Hypothalamus (tissue), 51 donors: ENCODE data around the gene ZRSR2.
"Not testable (repeated sequence)": the region's sequence is repeated elsewhere in the genome, so short reads cannot be mapped to it uniquely, and the experiment has no call there.

ENCODE experiments used
- DNase-seq, 51 donors: peaks; one replicate each; lab custom pipeline; 2025; lab: John Stamatoyannopoulos, UW

Gene ZRSR2, protein sequence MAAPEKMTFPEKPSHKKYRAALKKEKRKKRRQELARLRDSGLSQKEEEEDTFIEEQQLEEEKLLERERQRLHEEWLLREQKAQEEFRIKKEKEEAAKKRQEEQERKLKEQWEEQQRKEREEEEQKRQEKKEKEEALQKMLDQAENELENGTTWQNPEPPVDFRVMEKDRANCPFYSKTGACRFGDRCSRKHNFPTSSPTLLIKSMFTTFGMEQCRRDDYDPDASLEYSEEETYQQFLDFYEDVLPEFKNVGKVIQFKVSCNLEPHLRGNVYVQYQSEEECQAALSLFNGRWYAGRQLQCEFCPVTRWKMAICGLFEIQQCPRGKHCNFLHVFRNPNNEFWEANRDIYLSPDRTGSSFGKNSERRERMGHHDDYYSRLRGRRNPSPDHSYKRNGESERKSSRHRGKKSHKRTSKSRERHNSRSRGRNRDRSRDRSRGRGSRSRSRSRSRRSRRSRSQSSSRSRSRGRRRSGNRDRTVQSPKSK

DNA sequence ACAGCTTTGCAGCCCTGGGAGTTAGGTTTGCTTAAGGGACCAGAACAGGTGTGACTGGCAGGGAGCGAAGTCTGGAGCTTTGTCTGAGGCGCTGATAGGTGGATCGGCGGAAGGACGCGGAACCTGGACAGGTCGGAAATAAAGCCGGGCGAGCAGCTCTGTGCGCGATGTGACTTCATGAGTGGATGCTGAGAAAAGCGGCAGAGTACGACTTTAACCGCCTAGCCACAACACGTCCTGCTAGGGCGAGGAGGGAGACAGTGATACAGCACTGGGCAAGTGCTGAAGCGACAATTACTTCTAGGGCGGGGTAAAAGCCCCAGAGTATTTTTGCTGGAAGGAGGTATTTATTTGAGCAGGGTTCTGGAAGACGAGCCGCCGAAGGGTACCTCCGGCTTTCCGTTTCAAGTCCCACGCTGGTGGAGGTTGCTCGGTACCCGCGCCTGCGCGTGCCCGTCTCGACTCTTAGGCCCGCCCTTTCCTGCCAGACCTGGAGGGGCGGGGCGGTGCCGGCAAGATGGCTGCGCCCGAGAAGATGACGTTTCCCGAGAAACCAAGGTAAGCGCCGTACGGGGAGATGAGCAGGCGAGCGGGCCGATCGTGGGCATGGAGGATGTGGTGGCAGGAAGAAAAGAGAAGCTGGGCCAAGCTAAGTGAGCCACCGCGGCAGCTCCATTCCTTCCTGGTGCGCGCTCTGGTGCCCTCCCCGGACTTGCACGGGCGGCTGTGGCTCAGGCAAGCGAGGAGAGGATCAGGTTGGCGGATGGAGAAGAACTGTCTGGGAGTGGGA lies at the start of gene ZRSR2:
TSS of gene ZRSR2 (plus strand) at position 506 of the 790 bp plus-strand sequence. CDS start at position 518, 12 bp downstream.
- DNase-seq, result peak; percentile 8 to 91 (median 67)

DNA sequence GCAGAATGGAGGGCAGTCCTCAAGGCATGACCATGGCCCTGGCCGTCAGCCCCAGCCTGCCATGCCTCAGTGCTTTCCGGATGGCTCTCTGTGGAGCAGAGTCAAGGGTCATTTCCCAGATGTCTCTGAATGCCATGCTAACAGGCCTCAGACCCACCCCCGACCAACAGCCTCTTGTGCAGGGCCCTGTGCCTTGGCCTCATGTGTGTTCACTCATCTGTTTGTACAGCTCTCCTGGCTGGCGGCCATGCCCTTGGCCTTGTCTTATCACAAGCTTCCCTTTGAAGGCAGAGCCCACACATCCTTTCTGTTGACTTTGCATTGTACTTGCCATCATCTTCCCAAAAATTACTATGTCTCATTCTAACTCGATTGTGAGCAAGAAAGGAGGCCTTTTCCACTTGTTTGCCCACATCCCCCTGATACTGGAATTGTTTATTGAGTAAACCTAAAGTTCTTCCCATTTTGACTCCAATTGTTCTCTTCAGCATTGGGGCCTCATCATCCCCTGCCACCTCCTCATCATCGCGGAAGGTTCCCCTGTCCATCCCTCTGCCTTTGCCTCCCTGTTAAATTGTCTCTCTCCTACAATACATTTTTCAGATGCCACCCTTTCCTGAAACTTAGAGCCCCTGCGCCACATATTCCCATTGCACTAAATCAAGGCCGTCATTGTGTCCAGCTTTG lies 46.0 kb upstream of the ZRSR2 start:
- no peak for DNase-seq

DNA sequence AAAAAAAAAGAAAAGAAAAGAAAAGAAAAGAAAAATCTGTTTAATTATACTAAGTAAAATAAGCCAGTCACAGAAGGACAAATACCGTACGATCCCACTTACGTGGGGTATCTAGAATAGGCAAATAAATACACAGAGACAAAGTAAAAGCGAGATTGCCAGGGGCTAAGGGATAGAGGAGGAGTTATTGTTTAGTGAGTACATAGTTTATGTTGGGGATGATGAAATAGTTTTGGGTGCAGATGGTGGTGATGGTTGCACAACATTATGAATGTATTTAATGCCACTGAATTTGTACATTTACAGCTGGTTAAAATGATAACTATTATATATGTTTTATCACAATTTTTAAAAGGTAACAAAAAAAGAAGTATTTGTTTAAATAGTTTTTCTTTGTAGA lies 45.1 kb upstream of the ZRSR2 start:
- DNase-seq, result no peak

DNA sequence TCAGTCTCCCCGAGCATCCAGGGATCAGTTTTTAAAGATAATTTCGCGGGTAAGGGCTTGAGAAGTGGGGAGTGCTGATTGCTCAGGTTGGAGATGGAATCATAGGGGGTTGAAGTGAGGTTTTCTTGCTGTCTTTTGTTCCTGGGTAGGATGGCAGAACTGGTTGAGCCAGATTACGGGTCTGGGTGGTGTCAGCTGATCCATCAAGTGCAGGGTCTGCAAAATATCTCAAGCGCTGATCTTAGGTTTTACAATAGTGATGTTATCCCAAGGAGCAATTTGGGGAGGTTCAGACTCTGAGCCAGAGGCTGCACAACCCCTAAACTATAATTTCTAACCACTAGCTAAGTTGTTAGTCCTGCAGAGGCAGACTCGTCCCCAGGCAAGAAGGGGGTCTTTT lies 43.6 kb upstream of the ZRSR2 start:
- not testable (repeated sequence) for DNase-seq

DNA sequence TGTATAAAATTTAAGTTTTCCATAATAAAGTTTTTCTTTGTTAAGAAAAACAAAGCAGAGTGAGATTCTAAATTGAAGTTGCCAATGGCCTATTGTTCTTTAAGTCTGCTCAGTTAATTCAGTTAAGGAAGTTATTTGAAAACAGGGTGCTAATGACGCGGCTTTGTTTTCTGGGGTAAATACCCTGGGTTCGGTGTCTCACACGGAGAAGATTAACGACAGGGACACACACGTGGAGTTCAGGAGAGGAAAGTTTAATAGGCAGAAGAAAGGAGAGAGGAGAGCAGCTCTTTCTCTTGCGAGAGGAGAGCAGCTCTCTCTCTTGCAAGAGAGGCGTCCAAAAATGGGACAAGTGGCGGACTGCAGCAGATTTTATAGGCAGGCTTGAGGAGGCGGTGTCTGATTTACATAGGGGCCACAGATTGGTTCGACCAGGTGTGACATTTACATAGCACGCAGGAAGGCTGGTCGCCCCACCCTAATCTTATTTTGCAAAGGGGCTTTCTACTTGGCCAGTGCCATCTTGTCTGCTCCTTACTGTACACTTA lies 42.6 kb upstream of the ZRSR2 start:
- no peak for DNase-seq

DNA sequence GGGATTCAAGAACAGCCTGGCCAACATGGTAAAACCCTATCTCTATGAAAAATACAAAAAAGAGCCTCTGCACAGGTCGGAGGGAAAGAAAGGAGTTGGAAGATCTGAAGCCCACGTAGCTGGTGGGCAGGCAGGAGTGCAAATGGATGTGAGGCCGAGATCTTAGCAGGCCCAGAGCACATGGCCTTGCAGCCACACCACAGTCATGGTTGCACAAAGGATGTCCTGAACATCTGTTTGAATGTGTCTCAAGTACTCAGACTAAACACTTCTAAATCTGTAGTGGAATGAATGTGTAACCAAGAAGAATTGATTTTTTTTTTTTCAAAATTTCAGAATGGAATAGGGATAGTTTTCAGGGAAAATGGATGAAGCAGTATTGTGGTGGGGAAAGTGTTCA lies 41.4 kb upstream of the ZRSR2 start:
- no peak for DNase-seq

DNA sequence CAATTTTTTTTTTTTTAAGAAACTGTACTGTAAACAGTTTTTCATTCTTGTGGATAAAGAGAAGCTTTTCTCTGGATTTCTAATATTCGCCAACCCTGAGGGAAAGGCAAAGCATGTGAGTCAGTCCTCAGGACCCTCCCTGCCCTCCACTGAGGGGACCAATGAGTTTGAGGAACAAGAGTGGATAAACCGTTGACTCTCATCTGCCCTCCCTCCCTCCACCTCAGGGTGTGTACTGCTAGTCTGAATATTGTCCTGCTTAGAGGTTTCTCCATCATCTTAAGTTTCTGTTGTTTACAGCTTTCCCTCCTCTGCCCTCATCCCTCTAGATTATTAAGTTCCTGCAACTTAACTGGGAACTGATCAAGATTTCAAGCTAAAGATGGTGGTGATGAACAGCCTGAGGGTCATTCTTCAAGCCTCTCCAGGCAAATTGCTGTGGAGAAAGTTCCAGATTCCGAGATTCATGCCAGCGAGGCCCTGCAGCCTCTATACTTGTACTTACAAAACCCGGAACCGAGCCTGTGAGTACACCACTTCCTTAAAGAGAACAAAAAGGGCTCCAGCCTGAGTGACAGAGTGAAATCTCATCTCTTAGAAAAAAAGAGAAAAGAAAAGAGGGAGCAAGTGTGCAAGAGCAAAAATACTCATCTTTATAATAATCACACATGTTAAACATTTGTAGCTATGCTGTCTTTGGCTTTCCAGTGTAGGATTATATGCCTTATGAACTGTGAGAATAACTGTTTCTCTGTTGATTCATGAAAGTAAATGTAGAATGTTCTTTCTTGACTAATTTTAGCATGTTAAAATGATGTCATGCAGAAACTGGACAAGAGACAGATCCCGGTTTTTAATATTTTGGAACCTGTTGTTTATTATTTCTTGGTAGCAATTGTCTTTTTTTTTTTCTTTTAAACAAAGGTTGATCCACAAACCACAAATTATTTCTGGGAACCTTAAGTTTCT lies 40.4 kb upstream of the ZRSR2 start:
- peak in 12 of 51 donors; percentile 0 to 4 (median 1) for DNase-seq

DNA sequence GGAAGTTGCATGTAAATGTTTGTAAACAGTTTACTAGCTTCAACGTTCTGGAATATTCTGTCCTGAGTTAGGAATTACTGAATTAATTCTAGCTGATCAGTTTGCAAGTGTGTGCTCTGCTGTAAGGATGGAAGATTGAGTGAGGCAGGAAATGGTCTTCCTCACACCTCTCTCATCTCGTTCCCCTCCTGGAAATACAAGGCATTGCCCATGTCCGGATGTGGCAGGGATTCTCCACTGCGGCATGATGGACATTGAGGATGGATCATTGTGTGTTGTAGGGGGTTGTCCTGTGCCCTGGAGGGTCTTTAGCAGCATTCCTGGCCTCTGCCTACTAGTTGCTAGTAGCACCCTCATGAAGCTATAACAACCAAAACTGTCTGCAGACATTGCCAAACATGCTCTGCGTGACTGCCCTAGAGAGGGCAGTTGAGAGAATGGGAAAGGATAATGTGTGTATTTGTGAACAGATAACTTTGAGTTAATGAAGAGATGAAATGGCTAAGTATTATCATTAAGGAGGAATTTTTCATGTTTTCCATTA lies 39.6 kb upstream of the ZRSR2 start:
- peak in 1 of 51 donors; percentile 2 for DNase-seq

DNA sequence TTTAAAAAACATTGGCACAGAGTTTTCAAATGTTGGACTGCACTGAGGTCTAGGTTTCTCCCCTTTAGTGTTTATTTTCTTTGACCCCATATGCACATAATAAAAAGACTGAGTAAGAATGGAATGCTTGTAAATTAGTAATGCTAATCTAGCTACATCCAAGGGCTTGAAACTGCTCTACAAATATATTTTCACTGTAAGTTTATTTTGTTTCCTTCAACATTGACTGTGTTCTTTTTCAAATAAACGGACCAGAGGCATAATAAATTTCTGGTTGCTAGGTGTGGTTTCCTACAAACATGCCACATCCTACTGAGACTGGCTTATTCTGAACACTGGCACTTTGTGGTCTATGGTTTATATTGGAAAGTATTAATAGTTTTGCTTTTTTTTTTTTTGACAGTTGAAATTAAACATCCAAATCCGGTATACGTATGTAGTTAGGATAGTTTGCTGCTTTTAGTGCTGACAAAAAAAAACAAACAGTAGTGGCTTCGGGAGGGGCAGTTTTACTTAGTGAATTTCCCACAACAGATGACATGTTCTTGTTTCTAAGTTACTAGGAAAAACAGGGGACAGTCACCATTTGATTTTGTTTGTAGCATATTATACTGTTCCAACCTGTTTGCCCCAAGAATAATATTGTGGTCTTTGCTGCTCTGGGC lies 39.0 kb upstream of the ZRSR2 start:
- no peak for DNase-seq

DNA sequence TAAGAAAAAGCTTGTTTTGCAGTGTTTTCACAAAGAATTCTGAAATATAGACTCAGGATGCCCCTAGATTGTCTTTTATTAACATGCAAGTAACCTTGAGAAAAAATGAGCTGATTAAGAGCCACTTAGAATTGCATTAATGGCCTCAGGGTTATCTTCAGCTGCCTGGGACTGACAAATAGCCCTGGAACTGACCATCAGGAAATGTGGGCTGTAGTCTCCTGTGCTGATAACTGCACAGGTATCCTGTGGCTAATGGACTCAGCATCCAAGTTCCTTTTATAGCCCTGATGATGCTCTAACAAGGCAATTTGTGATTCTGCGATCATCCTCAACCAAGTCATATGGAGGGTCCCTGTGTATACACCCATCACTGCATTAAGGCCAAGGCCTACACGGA lies 35.2 kb upstream of the ZRSR2 start:
- no peak for DNase-seq

DNA sequence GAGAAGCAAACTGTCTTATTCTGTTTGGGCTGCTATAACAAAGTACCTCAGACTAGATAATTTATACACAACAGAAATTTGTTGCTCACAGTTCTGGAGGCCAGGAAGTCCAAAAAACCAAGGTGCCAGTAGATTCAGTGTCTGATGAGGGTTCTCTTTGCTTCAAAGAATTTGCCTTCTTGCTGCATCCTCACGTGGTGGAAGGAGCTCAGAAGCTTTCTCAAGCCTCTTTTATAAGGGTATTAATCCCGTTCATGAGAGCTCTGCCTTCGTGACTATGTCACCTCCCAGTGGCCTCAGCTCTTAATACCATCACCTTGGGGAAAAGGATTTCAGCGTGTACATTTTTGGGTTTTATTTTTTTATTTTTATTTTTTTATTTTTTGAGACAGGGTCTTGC lies 32.1 kb upstream of the ZRSR2 start:
- no peak for DNase-seq

DNA sequence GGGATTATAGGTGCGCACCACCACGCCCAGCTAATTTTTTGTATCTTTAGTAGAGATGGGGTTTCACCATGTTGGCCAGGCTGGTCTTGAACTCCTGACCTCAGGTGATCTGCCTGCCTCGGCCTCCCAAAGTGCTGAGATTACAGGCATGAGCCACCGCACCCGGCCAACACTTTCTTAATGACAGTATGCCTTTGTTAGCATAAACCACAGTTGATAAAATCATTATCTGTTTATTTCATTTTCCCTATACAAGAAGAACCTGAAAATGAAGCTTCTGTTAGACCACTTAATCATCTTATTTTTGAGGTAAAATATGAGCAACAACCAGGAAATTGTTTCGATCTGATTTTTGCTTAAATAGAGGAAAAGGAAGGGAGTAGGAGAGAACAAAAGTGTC lies 30.4 kb upstream of the ZRSR2 start:
- not testable (repeated sequence) for DNase-seq

DNA sequence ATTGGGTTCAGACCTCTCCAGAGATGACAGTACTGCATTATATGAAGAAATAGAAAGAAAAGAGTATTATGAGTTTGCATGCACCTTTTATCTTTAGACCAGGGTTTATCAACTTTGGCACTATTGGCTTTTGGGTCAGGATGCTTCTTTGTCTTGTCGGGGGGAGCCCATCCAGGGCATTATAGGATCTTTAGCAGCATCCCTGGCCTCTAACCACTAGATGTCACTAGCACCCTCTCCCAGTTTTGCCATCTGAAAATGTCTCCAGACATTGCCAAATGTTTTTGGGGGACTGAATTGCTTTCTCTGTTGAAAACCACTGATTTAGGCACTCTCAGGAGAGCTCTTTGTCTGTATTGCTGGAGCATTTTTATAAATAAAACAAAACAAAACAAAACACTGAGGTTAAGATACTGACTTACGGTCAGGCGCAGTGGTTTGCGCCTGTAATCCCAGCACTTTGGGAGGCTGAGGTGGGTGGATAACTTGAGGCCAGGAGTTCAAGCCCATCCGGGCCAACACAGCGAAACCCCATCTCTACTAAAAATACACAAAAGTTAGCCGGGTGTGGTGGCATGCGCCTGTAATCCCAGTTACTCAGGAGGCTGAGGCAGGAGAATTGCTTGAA lies 28.6 kb upstream of the ZRSR2 start:
- DNase-seq, result peak in 17 of 51 donors; percentile 0 to 30 (median 5)

DNA sequence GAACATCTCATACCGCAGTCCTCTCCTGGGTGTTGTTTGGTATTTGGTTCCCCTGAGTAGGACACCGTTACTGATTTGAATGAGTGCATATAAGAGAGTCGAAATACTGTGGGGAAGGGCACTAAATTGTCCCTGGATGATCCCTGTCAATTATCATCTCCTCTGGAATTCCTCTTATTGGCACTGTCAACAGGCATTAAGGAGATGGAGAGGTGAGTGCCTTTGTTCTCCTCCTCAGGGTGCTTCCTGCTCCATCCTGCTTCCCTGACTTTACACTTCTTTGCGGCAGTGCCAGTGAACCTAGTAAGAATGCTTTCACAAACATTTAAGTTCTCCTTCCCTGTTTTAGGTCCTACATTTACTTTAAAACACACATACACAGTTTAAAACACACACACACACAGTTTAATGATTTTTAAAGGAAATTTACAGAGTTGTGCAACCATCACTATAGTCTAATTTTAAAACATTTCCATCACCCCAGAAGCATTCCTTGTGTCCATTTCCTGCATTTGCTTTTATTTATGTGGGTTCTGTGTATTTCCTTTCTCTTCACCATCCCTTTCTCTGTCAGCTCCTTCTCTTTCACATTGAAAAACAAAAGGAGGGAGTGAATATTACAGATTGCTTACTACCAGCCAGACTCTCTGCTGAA lies 20.9 kb upstream of the ZRSR2 start:
- DNase-seq, result no peak

DNA sequence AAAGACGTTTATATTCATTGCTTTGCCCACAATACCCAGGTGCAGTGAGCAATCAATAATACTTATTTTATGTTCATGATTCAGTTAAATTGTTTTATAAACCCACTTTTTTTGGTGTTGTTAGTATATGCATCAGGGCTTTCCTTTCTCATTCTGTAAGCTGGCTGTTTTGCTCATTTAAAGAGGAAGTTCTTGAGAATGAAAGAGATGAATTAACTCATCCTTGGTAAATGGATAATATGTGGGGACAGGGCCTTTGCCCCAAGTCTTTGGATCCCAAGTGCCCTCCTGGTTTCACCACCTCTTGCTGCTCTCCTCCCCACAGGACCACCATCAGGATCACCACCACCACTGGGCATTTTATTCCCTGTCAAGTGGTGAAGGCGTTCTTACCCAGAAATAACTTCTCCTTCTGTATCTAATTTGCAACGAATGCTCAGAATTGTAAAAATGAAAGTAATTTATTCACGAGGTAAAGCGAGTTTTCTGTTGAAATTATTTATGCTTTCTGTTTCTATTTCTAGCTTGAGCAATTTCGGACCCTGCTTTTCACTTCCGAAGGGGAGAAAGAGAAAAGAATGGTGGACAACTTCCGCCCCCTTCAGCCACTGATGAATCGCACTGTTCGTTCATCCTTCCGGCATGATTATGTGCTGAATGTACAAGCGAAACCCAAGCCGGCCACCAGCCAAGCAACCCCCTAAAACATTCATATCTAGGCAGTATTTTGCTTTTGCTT lies 8.2 kb upstream of the ZRSR2 start:
- no peak for DNase-seq

DNA sequence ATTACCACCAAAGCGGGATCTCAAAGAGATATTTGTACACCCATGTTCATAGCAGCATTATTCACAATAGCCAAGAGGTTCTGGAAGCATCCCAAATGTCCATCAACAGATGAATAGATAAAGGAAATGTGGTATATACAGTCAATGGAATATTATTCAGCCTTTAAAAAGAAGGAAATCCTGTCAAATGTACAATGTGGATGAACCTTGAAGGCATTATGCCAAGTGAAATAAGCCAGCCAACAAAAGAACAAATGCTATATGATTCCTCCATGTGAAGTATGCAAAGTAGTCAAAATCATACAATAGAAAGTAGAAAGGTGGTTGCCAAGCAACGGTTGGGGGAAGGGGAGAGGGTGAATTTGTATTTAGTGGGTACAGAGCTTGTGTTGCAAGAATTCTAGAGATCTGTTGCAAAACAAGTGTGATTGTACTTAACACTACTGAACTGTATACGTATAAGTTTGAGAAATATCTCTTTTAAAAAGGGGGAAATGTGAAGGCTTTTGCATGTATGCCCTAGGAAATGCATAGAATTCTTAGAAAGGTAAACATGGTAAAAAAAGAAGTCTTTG lies 5.0 kb upstream of the ZRSR2 start:
- DNase-seq, result no peak

DNA sequence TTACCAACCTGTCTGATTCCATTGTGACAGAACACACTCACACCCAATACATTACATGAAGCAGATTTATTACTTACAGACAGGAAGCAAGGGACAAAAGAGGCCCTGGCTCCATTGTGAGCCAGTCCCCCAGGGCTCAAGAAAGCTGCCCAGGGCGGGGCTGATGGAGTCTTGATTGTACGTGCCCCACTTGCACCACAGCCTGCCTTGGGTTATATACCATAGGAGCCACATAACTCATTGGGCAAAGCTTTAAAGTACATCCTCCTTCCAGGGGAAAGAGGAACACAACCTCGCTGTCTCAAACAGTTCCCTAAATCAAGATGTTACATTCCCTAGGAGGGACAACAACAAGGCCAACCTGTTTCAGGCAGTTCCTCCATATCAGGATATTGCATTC lies 3.4 kb upstream of the ZRSR2 start:
- DNase-seq, result no peak
